ENCODE measurements around the gene BANP. TPM values are rescaled to one million over a fixed set of nuclear protein-coding genes. Genes with fewer than 3 reads are reported as not detected.
"Not testable (repeated sequence)": the region's sequence is repeated elsewhere in the genome, so short reads cannot be mapped to it uniquely, and the experiment has no call there.

The BANP gene
- total RNA-seq, 1 donor from 2014 or later, result 44.9 TPM

DNA sequence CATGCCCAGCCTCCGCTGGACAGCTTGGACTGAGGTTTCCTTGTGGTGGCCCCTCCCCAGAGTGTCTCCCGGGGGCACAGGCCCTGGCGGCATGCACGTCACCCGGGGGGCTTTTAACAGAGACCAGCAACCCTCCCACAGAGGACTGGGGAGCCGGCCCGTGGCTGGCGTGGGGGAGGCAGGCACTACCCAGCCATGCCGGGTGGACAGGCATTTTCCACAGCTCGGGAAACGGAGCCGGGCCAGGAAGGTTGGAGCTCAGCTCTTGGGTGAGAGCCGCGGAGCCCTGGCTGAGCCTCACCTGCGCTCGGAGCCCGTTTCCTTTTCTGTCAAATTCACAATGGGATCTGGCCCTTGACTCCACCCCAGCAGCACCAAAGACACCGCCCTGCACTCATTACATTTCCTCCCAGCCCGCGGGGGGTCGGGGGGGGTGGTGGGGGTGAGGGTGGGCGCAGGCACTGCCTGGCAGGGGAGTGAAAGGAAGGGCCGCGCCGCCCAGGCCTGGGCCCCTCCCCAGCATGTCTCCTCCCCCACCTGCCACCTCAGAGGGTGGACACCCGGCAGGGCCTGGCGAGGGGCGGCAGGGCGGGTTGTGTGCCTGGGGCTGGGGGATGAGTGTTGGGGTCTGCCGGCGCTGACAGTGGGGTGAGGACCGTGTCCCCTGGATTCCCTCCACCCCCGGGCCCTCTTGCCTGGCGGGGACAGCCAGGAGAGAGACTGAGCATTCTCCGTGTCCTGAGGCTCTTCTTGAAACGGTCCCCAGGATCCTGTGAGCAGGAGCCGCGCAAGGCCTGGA, 139.3 kb downstream of the BANP start:
- DNase-seq; intact Hi-C loops (cut with micrococcal nuclease); H3K4me3 Mint-ChIP-seq: not testable (repeated sequence)

DNA sequence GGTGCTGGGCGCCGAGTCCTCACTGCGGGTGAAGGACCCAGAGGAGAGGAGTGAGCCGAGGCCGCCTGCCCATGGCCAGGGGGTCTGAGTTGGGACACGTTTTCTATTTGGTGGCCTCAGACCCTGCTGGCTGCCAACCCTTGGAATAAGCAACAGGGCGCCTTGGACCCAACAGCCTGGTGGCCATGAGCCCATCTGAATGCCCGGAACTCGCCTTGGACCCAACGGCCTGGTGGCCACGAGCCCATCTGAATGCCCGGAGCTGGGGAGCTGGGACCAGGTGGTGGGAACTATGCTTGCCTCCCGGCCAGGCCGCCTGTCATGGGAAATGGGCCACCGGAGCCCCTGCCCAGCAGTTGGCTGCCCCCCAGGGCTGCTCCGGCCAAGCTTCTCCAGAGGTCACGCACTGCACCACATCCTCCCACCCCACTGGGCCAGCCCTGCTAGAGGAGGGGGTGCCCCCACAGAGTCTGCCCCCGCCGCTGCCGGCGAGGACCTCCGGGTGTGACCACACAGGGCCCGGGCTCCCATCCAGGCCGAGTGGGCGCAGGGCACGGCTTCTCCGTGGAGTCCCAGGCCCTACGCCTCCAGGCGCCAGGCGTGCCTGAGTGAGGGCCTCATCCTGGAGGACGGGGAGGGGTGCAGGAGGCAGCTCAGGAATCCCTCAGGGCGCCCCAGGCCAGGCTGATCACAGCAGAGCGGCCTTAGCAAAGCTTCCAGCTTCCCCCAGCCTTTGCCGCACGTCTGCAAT, 140.2 kb downstream of the BANP start:
- H3K4me3 Mint-ChIP-seq; H3K9me3 Mint-ChIP-seq; H3K4me1 Mint-ChIP-seq; H3K27ac Mint-ChIP-seq; H3K27me3 Mint-ChIP-seq; intact Hi-C loops (cut with micrococcal nuclease); H3K36me3 Mint-ChIP-seq (ENCODE audit: low read depth); DNase-seq: not testable (repeated sequence)

More for the DNA sequence above, 139.3 kb downstream of the BANP start:
- H3K9me3 Mint-ChIP-seq; H3K27me3 Mint-ChIP-seq; H3K36me3 Mint-ChIP-seq (ENCODE audit: low read depth); H3K27ac Mint-ChIP-seq; H3K4me1 Mint-ChIP-seq: not testable (repeated sequence)

DNA sequence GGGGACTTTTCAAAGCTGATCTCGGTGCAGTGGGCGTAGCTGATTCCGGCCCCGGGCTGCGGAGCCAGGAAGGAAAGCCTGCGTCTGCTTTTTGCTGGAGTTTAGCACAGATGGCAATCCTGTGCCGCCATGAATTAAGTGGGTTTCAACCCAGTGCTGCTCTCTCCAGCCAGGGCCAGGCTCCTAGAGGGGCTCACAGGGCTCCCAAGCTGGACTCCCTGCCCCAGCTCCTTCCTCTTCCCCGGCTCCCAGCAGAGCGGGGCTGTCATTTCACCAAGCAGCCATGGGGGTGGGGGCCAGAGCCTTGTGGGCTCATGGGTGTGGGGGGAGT, 140.7 kb downstream of the BANP start:
- H3K27ac Mint-ChIP-seq; intact Hi-C loops (cut with micrococcal nuclease); H3K27me3 Mint-ChIP-seq; H3K4me1 Mint-ChIP-seq; H3K4me3 Mint-ChIP-seq; H3K9me3 Mint-ChIP-seq; DNase-seq; H3K36me3 Mint-ChIP-seq (ENCODE audit: low read depth): not testable (repeated sequence)

DNA sequence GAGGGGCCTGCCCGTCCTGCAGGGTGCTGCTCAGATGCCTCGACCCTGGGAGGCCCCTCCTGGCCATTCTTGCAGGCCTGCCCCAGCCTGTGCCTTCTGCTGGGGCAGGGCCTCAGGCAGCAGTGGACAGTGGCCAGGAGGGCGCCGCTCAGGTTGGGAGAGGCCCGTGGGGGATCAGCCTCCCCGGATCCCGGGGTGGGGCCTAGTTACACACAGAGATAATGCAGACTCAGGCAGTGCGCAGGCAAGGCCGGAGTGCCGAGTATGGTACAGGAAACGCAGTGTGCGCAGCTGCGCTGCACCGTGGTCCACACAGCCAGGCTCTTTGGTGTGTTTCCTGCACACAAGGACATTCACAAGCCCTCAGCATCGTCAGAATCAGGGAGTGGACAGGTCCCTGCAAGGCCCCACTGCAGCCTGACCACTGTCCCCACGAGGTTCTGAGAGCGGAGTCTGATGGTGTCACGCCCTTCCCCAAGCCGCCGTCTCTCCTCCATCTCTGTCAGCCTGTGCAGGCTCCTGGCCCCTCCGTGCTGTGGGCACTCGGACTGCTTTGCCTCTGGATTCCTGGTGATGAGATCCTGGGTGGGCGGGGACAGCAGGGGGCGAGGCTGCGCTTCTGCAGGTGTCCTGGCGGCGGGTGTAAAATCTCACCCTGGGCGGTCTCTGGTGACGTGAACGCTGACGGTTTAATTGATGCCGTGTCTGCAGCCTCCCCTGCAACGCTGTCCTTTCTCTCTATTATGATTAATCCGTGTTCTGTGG, 141.7 kb downstream of the BANP start:
- H3K4me3 Mint-ChIP-seq; DNase-seq; H3K27me3 Mint-ChIP-seq; intact Hi-C loops (cut with micrococcal nuclease); H3K9me3 Mint-ChIP-seq; H3K27ac Mint-ChIP-seq; H3K36me3 Mint-ChIP-seq (ENCODE audit: low read depth); H3K4me1 Mint-ChIP-seq: not testable (repeated sequence)

DNA sequence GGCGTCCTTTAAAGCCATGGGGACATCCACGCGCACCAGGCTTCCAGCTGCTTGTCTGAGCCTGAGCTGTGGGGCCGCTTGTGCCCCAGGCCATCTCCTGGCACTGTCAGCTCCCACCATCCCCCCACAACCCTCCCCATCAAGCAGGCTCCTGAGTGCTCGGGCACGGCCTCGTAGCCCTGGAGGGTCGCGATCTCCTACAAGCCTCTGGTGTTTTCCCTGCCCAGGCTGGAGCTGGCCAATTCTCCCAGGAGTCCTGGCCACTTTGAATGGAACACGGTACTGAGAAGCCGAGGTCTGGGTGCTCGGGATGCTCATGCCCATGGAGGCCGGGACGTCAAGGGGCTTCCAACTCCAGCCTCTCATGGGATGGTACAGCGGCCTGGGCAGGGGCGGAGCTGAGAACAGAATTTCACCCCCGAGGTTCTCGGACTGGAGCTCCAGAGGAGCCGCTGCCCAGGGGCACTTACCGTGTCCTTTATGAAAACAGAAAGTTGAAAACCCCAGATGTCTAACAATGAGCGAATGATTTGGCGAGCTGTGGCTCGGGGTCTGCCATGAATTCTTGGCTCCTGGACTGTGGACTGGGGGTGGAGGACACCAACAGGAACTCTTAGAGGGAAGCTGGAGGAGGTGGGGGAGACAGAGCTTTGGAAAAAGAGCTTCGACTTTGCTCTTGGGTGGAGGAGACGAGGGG, 142.5 kb downstream of the BANP start:
- intact Hi-C loops (cut with micrococcal nuclease); H3K4me3 Mint-ChIP-seq; H3K36me3 Mint-ChIP-seq (ENCODE audit: low read depth); DNase-seq; H3K27me3 Mint-ChIP-seq; H3K4me1 Mint-ChIP-seq; H3K27ac Mint-ChIP-seq; H3K9me3 Mint-ChIP-seq: not testable (repeated sequence)

DNA sequence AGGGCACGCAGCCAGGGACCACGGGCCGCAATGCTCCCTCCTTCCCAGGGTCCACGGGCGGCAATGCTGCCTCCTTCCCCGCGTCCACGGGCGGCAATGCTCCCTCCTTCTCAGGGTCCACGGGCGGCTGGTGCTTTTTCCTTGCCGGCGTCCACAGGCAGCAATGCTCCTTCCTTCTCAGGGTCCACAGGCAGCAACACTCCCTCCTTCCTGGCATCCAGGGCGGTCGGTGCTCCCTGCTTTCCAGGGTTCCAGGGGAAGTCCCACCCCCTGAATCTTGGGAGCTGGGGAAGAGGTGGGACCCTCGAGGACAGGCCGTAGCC, 143.0 kb downstream of the BANP start:
- H3K4me3 Mint-ChIP-seq; intact Hi-C loops (cut with micrococcal nuclease); H3K36me3 Mint-ChIP-seq (ENCODE audit: low read depth); H3K27me3 Mint-ChIP-seq; DNase-seq; H3K27ac Mint-ChIP-seq; H3K9me3 Mint-ChIP-seq; H3K4me1 Mint-ChIP-seq: not testable (repeated sequence)

DNA sequence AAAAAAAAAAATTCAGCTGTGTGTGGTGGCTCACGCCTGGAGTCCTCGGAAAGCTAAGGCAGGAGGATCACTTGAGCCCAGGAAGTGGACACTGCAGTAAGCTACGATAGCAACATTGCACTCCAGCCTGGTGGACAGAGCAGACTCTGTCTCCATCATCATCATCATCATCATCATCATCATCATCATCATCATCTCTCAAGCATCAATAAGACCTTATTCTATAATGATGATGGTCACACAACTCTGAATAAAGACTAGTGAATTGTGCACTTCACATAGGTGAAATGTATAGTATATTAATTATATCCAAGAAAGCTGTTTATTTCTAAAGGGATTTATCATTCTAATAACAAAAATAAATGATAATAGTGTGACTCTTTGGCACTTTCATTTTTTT, 143.7 kb downstream of the BANP start:
- intact Hi-C loops (cut with micrococcal nuclease); H3K4me3 Mint-ChIP-seq; H3K36me3 Mint-ChIP-seq (ENCODE audit: low read depth); H3K27me3 Mint-ChIP-seq; H3K9me3 Mint-ChIP-seq; H3K4me1 Mint-ChIP-seq; DNase-seq; H3K27ac Mint-ChIP-seq: not testable (repeated sequence)

DNA sequence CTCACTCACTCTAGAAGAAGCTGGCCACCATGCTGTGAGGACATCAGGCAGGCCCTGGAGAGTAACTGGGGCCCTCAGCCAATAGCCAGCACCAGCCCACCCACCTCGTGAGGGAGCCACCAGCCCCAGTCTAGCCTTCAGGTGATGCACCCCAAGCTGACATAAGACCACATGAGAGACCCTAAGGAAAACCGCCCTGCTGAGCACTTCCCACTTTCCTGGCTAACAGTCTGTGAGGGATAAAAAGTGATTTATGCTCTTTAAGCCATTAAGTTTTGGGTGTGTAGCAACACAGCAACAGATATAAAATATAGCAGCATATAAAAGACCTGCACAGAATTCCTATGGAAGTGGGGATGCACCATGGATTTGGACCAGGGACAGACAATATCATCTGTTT, 145.4 kb downstream of the BANP start:
- H3K9me3 Mint-ChIP-seq; DNase-seq; intact Hi-C loops (cut with micrococcal nuclease); H3K4me3 Mint-ChIP-seq; H3K27ac Mint-ChIP-seq; H3K36me3 Mint-ChIP-seq (ENCODE audit: low read depth); H3K27me3 Mint-ChIP-seq; H3K4me1 Mint-ChIP-seq: not testable (repeated sequence)

DNA sequence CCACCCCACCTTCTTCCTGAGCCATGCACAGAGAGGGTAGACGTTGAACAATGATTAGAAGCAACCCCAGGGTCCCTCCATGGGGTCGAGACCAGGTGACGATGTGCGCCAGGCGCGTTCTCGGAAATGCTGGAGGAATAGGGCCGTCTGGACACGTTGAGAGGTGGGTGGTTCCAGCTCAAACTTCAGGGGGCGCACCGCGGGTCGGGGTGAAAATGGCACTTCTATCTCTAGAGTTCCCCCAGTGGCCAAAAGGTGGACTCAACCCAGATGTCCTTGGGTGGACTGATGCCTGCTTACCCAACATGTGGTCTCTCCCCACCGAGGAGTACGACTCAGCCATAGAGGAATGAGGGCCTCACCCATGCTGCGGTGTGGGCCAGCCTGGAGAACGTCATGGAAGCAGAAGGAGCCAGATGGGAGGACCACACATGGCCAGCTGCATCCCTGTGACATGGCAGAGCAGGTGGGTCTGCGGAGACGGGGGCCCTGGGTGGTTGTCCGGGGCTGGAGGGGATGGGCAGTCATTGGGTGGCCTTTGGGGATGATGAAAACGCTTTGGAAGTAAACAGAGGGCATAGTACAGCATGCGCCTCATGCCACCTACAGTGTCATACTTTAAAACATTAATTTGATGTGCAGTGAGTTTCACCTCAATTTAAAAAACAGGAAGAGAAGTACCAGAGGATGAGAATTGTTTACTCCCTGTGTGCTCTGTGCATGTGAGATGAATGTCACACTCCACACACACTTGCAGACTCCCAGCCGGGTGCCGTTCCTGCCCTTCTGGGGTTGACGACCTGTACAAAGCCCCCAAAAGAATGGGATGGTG, 147.7 kb downstream of the BANP start:
- H3K9me3 Mint-ChIP-seq; H3K36me3 Mint-ChIP-seq (ENCODE audit: low read depth); DNase-seq; H3K4me3 Mint-ChIP-seq; H3K27ac Mint-ChIP-seq; intact Hi-C loops (cut with micrococcal nuclease); H3K27me3 Mint-ChIP-seq; H3K4me1 Mint-ChIP-seq: not testable (repeated sequence)

DNA sequence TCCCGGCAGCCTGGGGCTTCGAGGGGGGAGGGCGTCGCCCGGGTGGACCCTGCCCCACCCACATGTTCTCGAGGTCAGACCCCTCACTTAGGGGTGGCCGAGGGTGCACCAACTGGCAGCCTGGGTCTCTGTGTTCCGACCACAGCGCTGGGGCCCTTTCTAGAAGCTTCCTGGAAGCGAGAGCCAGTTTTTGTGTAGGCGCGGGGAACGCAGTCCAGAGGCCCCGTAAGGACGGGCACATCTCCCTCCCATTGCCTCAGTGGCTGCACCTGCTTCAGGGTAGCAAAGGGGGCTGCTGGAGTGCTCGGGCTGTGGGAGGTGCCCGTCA, 148.3 kb downstream of the BANP start:
- Mint-ChIP-seq H3K27ac (no peak overlapping the region), H3K4me3 (no peak overlapping the region), H3K36me3 (ENCODE audit: low read depth) (no peaks in the 10 kb centered on the region), H3K4me1 (no peaks in the 10 kb centered on the region), H3K27me3 (peaks cover 6% of the 10 kb centered on the region), H3K9me3 (peaks cover 9% of the 10 kb centered on the region)
- intact Hi-C loops (cut with micrococcal nuclease), result no loop called here
- DNase-seq, result no peak

DNA sequence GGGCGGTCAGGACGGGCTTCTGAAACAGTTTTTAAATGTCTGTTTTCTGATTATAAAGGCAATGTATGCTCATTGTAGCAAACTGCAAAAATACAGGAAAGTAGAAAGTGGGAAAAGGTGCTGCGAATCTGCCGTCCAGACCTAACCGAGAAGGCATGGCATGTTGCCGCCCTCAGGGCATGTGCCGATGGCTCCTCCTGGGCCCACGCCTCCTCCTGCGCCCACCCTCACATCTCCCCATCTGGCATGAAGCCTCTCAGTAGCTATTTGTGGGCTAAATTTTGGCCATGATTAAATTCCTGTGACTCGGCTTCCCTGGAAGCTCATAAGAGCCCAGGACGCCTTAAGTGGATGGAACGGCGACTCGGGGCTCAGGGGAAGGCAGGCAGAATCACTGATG, 148.7 kb downstream of the BANP start:
- H3K9me3 Mint-ChIP-seq; DNase-seq; intact Hi-C loops (cut with micrococcal nuclease); H3K4me1 Mint-ChIP-seq; H3K27ac Mint-ChIP-seq; H3K36me3 Mint-ChIP-seq (ENCODE audit: low read depth); H3K4me3 Mint-ChIP-seq; H3K27me3 Mint-ChIP-seq: not testable (repeated sequence)

DNA sequence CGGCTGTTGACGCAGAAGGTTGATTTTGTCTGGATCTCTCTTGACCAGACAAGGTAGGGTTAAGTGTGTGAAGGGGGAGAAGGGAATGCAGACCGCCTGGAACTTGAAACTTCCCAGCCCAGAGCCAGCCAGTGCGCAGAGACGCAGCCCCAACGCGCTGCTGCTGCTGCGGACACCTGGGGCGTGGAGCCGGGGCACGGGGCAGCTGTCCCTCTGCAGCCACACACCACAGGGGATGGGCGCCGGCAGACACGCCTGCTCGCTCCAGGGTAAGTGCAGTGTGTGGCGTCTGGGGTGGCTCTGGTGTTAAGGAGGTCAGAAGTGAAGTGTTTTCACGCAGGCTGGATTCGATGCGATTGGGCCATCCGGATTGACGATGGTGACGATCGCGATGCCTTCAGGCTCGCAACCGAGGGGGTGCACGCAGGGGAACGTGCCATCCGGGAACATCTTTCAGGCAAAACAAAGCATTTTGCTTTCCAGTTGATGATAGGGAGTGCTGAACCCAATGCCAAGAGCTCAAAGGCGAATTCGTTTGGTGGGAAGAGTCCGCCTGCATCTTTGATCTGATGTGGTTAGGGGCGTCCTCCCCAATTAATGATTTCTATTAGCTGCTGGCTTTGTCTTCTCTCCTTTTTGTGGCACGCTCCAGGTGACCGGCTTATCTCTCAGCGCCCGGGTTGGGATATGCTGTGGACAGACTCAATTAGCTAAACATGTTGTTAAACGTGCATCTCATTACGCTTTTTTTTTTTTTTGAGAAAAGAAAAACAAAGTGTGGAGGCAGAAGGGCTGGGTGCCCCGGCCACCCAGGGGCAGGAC, 149.8 kb downstream of the BANP start:
- DNase-seq; H3K27ac Mint-ChIP-seq; H3K9me3 Mint-ChIP-seq; H3K4me3 Mint-ChIP-seq; H3K27me3 Mint-ChIP-seq; H3K4me1 Mint-ChIP-seq; intact Hi-C loops (cut with micrococcal nuclease); H3K36me3 Mint-ChIP-seq (ENCODE audit: low read depth): not testable (repeated sequence)

DNA sequence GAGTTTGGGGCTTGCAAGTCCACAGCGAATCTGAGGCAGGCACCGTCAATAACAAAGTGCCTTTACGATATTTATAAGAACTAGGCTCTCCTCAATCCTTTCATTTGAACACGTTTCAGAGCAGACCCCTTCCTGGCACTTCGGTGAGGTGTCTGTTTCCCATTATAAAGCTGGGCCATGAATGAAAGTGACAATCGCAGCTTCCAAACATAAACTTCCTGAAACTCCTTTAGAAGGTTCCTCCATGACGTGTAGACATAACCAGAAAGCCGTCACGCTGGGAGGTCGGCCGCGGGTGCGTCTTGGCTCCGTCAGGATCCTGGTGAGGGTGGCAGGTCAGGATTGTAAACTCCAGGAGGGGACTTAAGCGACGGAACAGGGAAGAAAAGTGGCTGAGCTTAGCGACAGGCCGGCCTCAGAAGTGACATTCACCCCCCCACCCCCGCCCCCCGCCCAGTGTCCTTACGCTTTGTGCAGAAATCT, 150.4 kb downstream of the BANP start:
- DNase-seq; H3K9me3 Mint-ChIP-seq; H3K4me3 Mint-ChIP-seq; H3K36me3 Mint-ChIP-seq (ENCODE audit: low read depth); H3K4me1 Mint-ChIP-seq; H3K27ac Mint-ChIP-seq; H3K27me3 Mint-ChIP-seq; intact Hi-C loops (cut with micrococcal nuclease): not testable (repeated sequence)
